HepG2 (cell line): ENCODE data around the gene ABCC1. TPM values are rescaled to one million over a fixed set of nuclear protein-coding genes. Genes with fewer than 3 reads are reported as not detected.

ENCODE experiments used
- ATAC-seq: fragments of 200-7000 bp; cut with Tn5 transposase; 3 replicates; pipeline ENCODE4 v1.9.1; 2020; ENCODE audit warnings: mild to moderate bottlenecking, moderate library complexity
- BruUV-seq: library from RNA; stranded (reverse); fragments of 400-500 nt; replicated peaks from 2 replicates; lab custom pipeline; 2021; lab: Mats Ljungman, UMichigan
- CTCF ChIA-PET: fragments of 300-600 bp; formaldehyde crosslinking; extraction: SDS; loops from one replicate; lab custom pipeline; 2021; ENCODE audit warnings: low total read pairs, inconsistent platforms, low intra/inter-chr PET ratio; lab: Yijun Ruan, JAX
- POLR2A ChIA-PET: fragments of 350-600 bp; sonication (Branson Sonifier 250); formaldehyde crosslinking; loops from one replicate; lab custom pipeline; 2020; ENCODE audit warnings: antibody characterized with exemption, inconsistent platforms; lab: Yijun Ruan, JAX
- DNase-seq: peaks from one replicate; pipeline ENCODE4 v3.0.0-alpha.2; 2015; ENCODE audit warnings: low spot score
- FAIRE-seq: peaks from 3 replicates; lab custom pipeline; 2011; peaks lifted over from hg19 to GRCh38; lab: Jason Lieb, UNC
- H2AFZ ChIP-seq: one replicate; pipeline ENCODE4 v1.6.1; 2011; ENCODE audit warnings: low read length, inconsistent platforms
- H3K27ac ChIP-seq: fragments of 300-600 bp; 3 replicates; pipeline ENCODE4 v1.8.0; 2011; ENCODE audit warnings: mixed run types, mild to moderate bottlenecking, mixed read lengths, low read length, inconsistent platforms; ENCODE audit not compliant: insufficient read depth; ENCODE audit errors: extremely low read length
- H3K27me3 ChIP-seq, 2 experiments: fragments of 200-600 bp in 1 of 2; 2 replicates in 1 of 2; 3 replicates in 1 of 2; pipeline versions ENCODE4 v1.6.0 to v1.8.0; 2011; ENCODE audit warnings: low read length in 2 of 2, mild to moderate bottlenecking in 2 of 2, moderate library complexity in 2 of 2, inconsistent platforms in 1 of 2; ENCODE audit not compliant: insufficient read depth in 2 of 2, control insufficient read depth in 1 of 2
- H3K36me3 ChIP-seq, 2 experiments: fragments of 200-600 bp in 1 of 2; replicated peaks in 1 of 2; 2 replicates in 1 of 2; 3 replicates in 1 of 2; pipeline versions ENCODE4 v1.5.1 to v1.8.0; 2011; ENCODE audit warnings: low read length in 2 of 2, inconsistent platforms in 1 of 2; ENCODE audit not compliant: insufficient read depth in 2 of 2, control insufficient read depth in 1 of 2
- H3K4me1 ChIP-seq: 2 replicates; pipeline ENCODE4 v1.5.1; 2012; ENCODE audit warnings: low read length, inconsistent platforms; ENCODE audit not compliant: insufficient read depth
- H3K4me2 ChIP-seq: 2 replicates; pipeline ENCODE4 v1.6.0; 2011; ENCODE audit warnings: low read depth, low read length, inconsistent platforms
- H3K4me3 ChIP-seq, 3 experiments: fragments of 200-600 bp in 1 of 3; sonication (generic), shearing (Covaris generic) in 1 of 3; replicated peaks in 1 of 3; 2 replicates each; pipeline ENCODE4 v1.5.1; 2011 to 2016; ENCODE audit warnings: low read length in 3 of 3, inconsistent platforms in 2 of 3, low read depth in 2 of 3, mild to moderate bottlenecking in 2 of 3, control low read depth in 1 of 3, mixed read lengths in 1 of 3; ENCODE audit not compliant: insufficient read depth in 1 of 3
- H3K79me2 ChIP-seq: one replicate; pipeline ENCODE4 v1.6.1; 2011; ENCODE audit warnings: low read length, inconsistent platforms; ENCODE audit not compliant: insufficient read depth
- H3K9ac ChIP-seq: 2 replicates; pipeline ENCODE4 v1.6.0; 2011; ENCODE audit warnings: mild to moderate bottlenecking, low read depth, low read length, inconsistent platforms; ENCODE audit not compliant: insufficient read depth
- H3K9me3 ChIP-seq: 2 replicates; pipeline ENCODE4 v1.5.1; 2012; ENCODE audit warnings: mild to moderate bottlenecking, low read length
- H4K20me1 ChIP-seq: 2 replicates; pipeline ENCODE4 v1.6.0; 2011; ENCODE audit warnings: inconsistent platforms, mild to moderate bottlenecking, low read length, moderate library complexity; ENCODE audit not compliant: insufficient read depth
- AGO2 ChIP-seq: fragments of 200-400 bp; formaldehyde crosslinking; optimal IDR thresholded peaks from 2 replicates; pipeline ENCODE3; 2017; ENCODE audit warnings: mild to moderate bottlenecking, low read depth, low read length, moderate library complexity
- EHMT2 ChIP-seq: fragments of 200-600 bp; sonication (generic); IDR thresholded peaks from 2 replicates; pipeline ENCODE4 v1.7.0; 2017; ENCODE audit warnings: antibody characterized with exemption, low read depth, low read length, borderline replicate concordance
- MAFF ChIP-seq: IDR thresholded peaks from 2 replicates; pipeline ENCODE4 v1.6.1; 2011; ENCODE audit warnings: low read depth, low read length, improper control_type of control experiment
- MEF2D ChIP-seq: sonication (generic); formaldehyde crosslinking; IDR thresholded peaks from 2 replicates; pipeline ENCODE4 v1.5.1; 2020; ENCODE audit warnings: mild to moderate bottlenecking, missing genetic modification reagents
- MIXL1 ChIP-seq: IDR thresholded peaks from 2 replicates; pipeline ENCODE4 v1.6.1; 2016
- PCBP2 ChIP-seq: fragments of 200-400 bp; formaldehyde crosslinking; optimal IDR thresholded peaks from 2 replicates; pipeline ENCODE3; 2018; ENCODE audit warnings: low read length, low read depth; ENCODE audit not compliant: poor library complexity, severe bottlenecking
- ZHX1 ChIP-seq: sonication (generic); formaldehyde crosslinking; IDR thresholded peaks from 2 replicates; pipeline ENCODE4 v1.8.1; 2022; ENCODE audit warnings: low read depth, mild to moderate bottlenecking, missing genetic modification reagents
- ZNF232 ChIP-seq: sonication (generic); formaldehyde crosslinking; IDR thresholded peaks from 2 replicates; pipeline ENCODE4 v1.4.0; 2020; ENCODE audit warnings: missing genetic modification reagents, borderline replicate concordance
- ZNF576 ChIP-seq: sonication (generic); formaldehyde crosslinking; IDR thresholded peaks from 2 replicates; pipeline ENCODE4 v1.4.0; 2020; ENCODE audit warnings: mild to moderate bottlenecking, missing genetic modification reagents
- WGBS: methylation state at CpG from one replicate; pipeline ENCODE4 v1.1.6; 2017; ENCODE audit warnings: low lambda C conversion rate; 5-methylcytosine and 5-hydroxymethylcytosine counted together
- in situ Hi-C: cut with HindIII; loops from 2 replicates; pipeline ENCODE4 v1.10.0; 2017; ENCODE audit warnings: low pct_unique_long_range_greater_than_20kb; ENCODE audit not compliant: extremely low pct_ligation_motif_present
- intact Hi-C: fragments of 100-400 bp; cut with micrococcal nuclease; formaldehyde crosslinking; loops from one replicate; pipeline ENCODE4 v1.10.0; 2022; ENCODE audit not compliant: unreplicated experiment
- polyA plus RNA-seq, 8 experiments: library from polyadenylated mRNA; depleted of rRNA in 3 of 8; stranded (reverse) in 7 of 8; unstranded in 1 of 8; fragments of >200 nt; fragmentation: Illumina TruSeq in 4 of 8; extraction: Trizol in 4 of 8; gene quantifications; 2 replicates each; pipeline versions ENCODE4 v1.2.1 to v1.2.3, GENCODE V29; 2011 to 2016; ENCODE audit warnings: low read depth in 4 of 8, missing spikeins in 1 of 8, mixed read lengths in 1 of 8; ENCODE audit not compliant: insufficient read depth in 1 of 8
- total RNA-seq, 5 experiments: library from RNA; depleted of rRNA; stranded (reverse); fragments of >200 nt; fragmentation: Illumina TruSeq; extraction: Trizol; gene quantifications; 2 replicates each; pipeline ENCODE4 v1.2.3, GENCODE V29; 2016; ENCODE audit warnings: low read depth in 1 of 5
- TF ChIP-seq, protein P1 (sequence below): sonication (generic); formaldehyde crosslinking; IDR thresholded peaks from 2 replicates; pipeline ENCODE4 v1.4.0; 2020; ENCODE audit warnings: missing genetic modification reagents

Gene ABCC1
- total and polyA plus RNA-seq, 2 of the 13 experiments (the other 11 are each of a cell fraction or from before 2014, with no cell fraction given) = 13.0 to 30.6 TPM

DNA sequence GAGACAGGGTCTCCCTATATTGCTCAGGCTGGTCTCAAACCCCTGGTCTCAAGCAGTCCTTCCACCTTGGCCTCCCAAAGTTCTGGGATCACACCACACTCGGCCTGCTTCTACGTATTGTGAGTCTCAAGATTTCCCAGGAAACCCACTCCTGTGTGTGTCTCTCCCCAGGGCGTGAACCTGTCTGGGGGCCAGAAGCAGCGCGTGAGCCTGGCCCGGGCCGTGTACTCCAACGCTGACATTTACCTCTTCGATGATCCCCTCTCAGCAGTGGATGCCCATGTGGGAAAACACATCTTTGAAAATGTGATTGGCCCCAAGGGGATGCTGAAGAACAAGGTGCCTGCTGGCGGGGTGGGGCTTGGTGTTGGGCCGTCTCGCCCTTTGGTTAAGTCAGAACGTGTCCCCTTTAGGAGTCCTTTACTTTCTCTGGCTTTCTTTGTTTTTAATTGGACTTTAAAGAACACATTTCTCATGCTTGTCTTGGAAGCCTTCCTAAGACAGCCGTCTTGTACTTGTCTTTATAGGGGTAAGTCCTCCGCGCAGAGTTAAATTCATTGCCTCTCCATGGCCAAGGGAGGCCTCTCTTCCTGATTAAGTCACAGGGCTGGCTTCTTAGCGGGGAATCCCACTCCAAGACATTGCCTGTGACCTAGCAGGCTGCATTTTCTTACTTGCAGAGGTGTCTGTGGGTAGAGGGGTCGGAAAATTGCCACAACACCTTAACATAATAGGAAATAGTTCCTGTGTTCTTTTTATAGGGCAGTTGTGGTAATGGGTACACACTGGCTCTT lies 137.4 kb downstream of the ABCC1 start (continued):
- TF ChIP-seq PCBP2 (no peak), ZNF232 (CRISPR knock-in tag) (no peak)

DNA sequence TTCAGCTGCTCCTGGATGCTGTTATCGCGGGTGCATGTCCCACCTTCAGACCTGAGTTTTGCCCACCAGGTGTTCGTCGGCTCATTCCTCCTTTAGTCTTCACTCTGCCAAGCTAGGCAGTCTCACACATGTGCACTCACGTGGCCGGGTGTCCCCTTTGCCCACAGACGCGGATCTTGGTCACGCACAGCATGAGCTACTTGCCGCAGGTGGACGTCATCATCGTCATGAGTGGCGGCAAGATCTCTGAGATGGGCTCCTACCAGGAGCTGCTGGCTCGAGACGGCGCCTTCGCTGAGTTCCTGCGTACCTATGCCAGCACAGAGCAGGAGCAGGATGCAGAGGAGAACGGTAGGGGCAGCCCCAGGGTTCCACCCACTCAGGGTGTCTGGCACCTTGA lies 140.8 kb downstream of the ABCC1 start:
- no TSS peak for BruUV-seq
- H3K27ac ChIP-seq = no peak overlapping the region
- WGBS = 98% methylated on average over 19 of the region's 19 CpGs
- TF ChIP-seq MEF2D (CRISPR knock-in tag) = no peak
- TF ChIP-seq AGO2 = peak; percentile 55
- H3K79me2 ChIP-seq = no peaks in the 10 kb centered on the region
- H3K36me3 ChIP-seq = peaks cover 42 to 75% of the 10 kb centered on the region in 2 experiments
- H4K20me1 ChIP-seq = no peaks in the 10 kb centered on the region
- H2AFZ ChIP-seq = no peak overlapping the region
- FAIRE-seq = no peak
- H3K4me1 ChIP-seq = no peaks in the 10 kb centered on the region
- no peak for DNase-seq
- H3K9me3 ChIP-seq = no peaks in the 10 kb centered on the region
- H3K4me2 ChIP-seq = no peak overlapping the region
- no peak overlapping the region for H3K9ac ChIP-seq
- intact Hi-C loops = no loop called here
- in situ Hi-C loops = no loop called here
- ChIA-PET CTCF (no interaction called here), POLR2A (no interaction called here)
- ATAC-seq = no peak; the same call in 2 of the 3 replicates
- H3K27me3 ChIP-seq = no peaks in the 10 kb centered on the region
- no peak overlapping the region for H3K4me3 ChIP-seq

DNA sequence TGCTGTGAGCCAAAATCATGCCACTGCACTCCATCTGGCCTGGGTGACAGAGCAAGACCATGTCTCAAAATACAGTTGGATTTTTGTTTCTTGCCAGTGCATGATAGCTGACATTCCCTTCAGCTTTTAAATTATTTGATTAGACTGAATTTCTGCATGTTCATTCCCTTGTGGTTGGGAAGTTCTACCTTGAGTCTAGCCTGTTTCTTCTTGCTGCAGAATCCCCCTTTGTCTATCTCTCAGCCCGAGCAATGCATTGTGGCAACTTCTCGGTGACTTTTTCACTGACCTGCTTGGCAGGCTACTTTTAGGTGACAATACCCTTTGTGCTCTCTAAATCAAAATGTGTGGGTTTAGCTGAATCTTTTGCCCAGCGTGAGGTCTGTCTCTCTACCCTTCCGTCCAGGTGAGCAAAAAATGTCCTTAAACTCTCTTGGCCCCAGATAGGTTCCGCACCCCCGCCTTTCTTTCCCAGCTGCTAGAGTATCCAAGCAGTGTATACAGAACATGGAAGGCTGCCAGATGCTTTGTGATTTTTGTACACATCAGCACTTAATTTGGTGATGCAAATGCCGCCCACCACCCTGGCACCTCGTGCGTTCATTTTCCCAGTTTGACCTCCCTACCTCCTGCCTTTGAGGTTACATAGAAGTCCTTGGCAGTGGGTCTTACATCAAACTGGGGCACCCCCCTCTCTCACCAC lies 143.7 kb downstream of the ABCC1 start:
- Histone ChIP-seq H3K27me3 (no peaks in the 10 kb centered on the region), H3K27ac (no peak overlapping the region), H3K4me3 (no peak overlapping the region), H3K9ac (no peak overlapping the region), H4K20me1 (no peaks in the 10 kb centered on the region), H3K79me2 (no peaks in the 10 kb centered on the region), H3K36me3 (peaks cover 35 to 63% of the 10 kb centered on the region in 2 experiments), H3K9me3 (no peaks in the 10 kb centered on the region), H3K4me1 (no peaks in the 10 kb centered on the region), H2AFZ (no peak overlapping the region), H3K4me2 (no peak overlapping the region)
- FAIRE-seq = no peak
- CTCF ChIA-PET = no interaction called here
- in situ Hi-C loops (no loop called here), intact Hi-C loops (no loop called here)
- POLR2A ChIA-PET = no interaction called here
- no TSS peak for BruUV-seq
- ATAC-seq = no peak
- 96% methylated on average over 9 of the region's 9 CpGs for WGBS
- no peak for DNase-seq
- TF ChIP-seq, protein P1, sequence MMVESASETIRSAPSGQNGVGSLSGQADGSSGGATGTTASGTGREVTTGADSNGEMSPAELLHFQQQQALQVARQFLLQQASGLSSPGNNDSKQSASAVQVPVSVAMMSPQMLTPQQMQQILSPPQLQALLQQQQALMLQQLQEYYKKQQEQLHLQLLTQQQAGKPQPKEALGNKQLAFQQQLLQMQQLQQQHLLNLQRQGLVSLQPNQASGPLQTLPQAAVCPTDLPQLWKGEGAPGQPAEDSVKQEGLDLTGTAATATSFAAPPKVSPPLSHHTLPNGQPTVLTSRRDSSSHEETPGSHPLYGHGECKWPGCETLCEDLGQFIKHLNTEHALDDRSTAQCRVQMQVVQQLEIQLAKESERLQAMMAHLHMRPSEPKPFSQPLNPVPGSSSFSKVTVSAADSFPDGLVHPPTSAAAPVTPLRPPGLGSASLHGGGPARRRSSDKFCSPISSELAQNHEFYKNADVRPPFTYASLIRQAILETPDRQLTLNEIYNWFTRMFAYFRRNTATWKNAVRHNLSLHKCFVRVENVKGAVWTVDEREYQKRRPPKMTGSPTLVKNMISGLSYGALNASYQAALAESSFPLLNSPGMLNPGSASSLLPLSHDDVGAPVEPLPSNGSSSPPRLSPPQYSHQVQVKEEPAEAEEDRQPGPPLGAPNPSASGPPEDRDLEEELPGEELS (CRISPR knock-in tag) = no peak
- TF ChIP-seq MIXL1 (CRISPR knock-in tag) (no peak), ZHX1 (no peak), EHMT2 (no peak), MAFF (peak; percentile 82), ZNF576 (CRISPR knock-in tag) (no peak)
